Cardiac fibroblast (primary cell): ENCODE data around the gene PDIA5.

Source experiments
- DNase-seq, 2 donors: peaks; one replicate each; pipeline versions ENCODE4 v3.0.0 to v3.0.0-alpha.2; 2010; ENCODE audit warnings: low read depth in 2 of 2
- H3K4me3 ChIP-seq, 2 donors: replicated peaks in 1 of 2; 1 replicate in 1 of 2; 2 replicates in 1 of 2; pipeline ENCODE4 v1.5.1; 2011; ENCODE audit warnings: low read depth in 2 of 2, low read length in 2 of 2, mild to moderate bottlenecking in 2 of 2, moderate library complexity in 1 of 2
- CTCF ChIP-seq: IDR thresholded peaks from one replicate; pipeline ENCODE4 v1.5.1; 2011; ENCODE audit warnings: low read depth, mild to moderate bottlenecking, low read length, inconsistent platforms

PDIA5 gene

GRCh38 chr3:123156276-123156995 lies 89.6 kb downstream of the PDIA5 start:
- no peak for TF ChIP-seq CTCF
- DNase-seq, result no peak

GRCh38 chr3:123157209-123157597 lies 90.4 kb downstream of the PDIA5 start:
- no peak overlapping the region for H3K4me3 ChIP-seq
- no peak for TF ChIP-seq CTCF
- no peak for DNase-seq

More at GRCh38 chr3:123156276-123156995, 89.6 kb downstream of the PDIA5 start:
- H3K4me3 ChIP-seq, result no peak overlapping the region

GRCh38 chr3:123157598-123158287 lies 90.9 kb downstream of the PDIA5 start:
- DNase-seq, result no peak
- no peak overlapping the region for H3K4me3 ChIP-seq
- TF ChIP-seq CTCF, result no peak

GRCh38 chr3:123158330-123158729 lies 91.5 kb downstream of the PDIA5 start:
- DNase-seq, result peak in 1 of 2 donors; percentile 15
- H3K4me3 ChIP-seq, result no peak overlapping the region
- no peak for TF ChIP-seq CTCF

GRCh38 chr3:123158899-123159390 lies 92.1 kb downstream of the PDIA5 start:
- H3K4me3 ChIP-seq, result no peak overlapping the region
- TF ChIP-seq CTCF, result no peak

GRCh38 chr3:123159926-123160635 lies 93.3 kb downstream of the PDIA5 start:
- no peak for TF ChIP-seq CTCF
- peak in 1 of 2 donors; percentile 48 for DNase-seq
- H3K4me3 ChIP-seq, result no peak overlapping the region

More at GRCh38 chr3:123158899-123159390, 92.1 kb downstream of the PDIA5 start:
- no peak for DNase-seq
